CD4-positive, alpha-beta memory T cell (primary cell): Measurements from ENCODE around the gene UTP15. TPM values are rescaled to one million over a fixed set of nuclear protein-coding genes. Genes with fewer than 3 reads are reported as not detected.

Source experiments
- CTCF ChIA-PET: fragments of 350-600 bp; sonication (Branson Sonifier 250); formaldehyde crosslinking; loops from one replicate; lab custom pipeline; 2021; ENCODE audit warnings: inconsistent platforms; ENCODE audit not compliant: partially characterized antibody; lab: Charles Lee
- POLR2A ChIA-PET: fragments of 350-600 bp; sonication (Branson Sonifier 250); formaldehyde crosslinking; loops from one replicate; lab custom pipeline; 2021; ENCODE audit not compliant: partially characterized antibody; lab: Charles Lee
- DNase-seq, 5 donors: peaks; one replicate each; pipeline versions ENCODE4 v3.0.0 to v3.0.0-alpha.2; 2020 to 2022; ENCODE audit warnings: mixed read lengths in 1 of 5
- H3K27ac ChIP-seq: one replicate; pipeline ENCODE4 v1.7.0; 2013; ENCODE audit warnings: low read depth, low read length
- H3K27me3 ChIP-seq: 2 replicates; pipeline ENCODE4 v1.7.0; 2013; ENCODE audit warnings: mild to moderate bottlenecking, low read length, moderate library complexity; ENCODE audit not compliant: insufficient read depth
- H3K36me3 ChIP-seq: 2 replicates; pipeline ENCODE4 v1.7.0; 2013; ENCODE audit warnings: mild to moderate bottlenecking, low read length, moderate library complexity; ENCODE audit not compliant: insufficient read depth
- H3K4me1 ChIP-seq: 2 replicates; pipeline ENCODE4 v1.7.0; 2013; ENCODE audit warnings: mild to moderate bottlenecking, low read length, moderate library complexity; ENCODE audit not compliant: insufficient read depth
- H3K4me3 ChIP-seq, 2 donors: one replicate each; pipeline ENCODE4 v1.7.0; 2013; ENCODE audit warnings: low read length in 2 of 2, mild to moderate bottlenecking in 1 of 2
- H3K9me3 ChIP-seq, 2 donors: one replicate each; pipeline ENCODE4 v1.7.0; 2013; ENCODE audit warnings: low read length in 2 of 2, control low read depth in 1 of 2; ENCODE audit not compliant: control insufficient read depth in 1 of 2
- H3K27ac Mint-ChIP-seq, 7 donors: one replicate each; pipeline ENCODE4 v1.8.0; 2020 to 2021; ENCODE audit warnings: mixed read lengths in 7 of 7, mild to moderate bottlenecking in 6 of 7, inconsistent platforms in 3 of 7, moderate library complexity in 3 of 7
- H3K27me3 Mint-ChIP-seq, 2 donors: one replicate each; pipeline ENCODE4 v1.8.0; 2020 to 2021; ENCODE audit warnings: mixed read lengths in 2 of 2
- H3K36me3 Mint-ChIP-seq, 2 donors: one replicate each; pipeline ENCODE4 v1.8.0; 2020 to 2021; ENCODE audit warnings: mixed read lengths in 2 of 2, inconsistent platforms in 1 of 2, mild to moderate bottlenecking in 1 of 2
- H3K4me1 Mint-ChIP-seq, 4 donors: one replicate each; pipeline ENCODE4 v1.8.0; 2020 to 2021; ENCODE audit warnings: mixed read lengths in 4 of 4, mild to moderate bottlenecking in 1 of 4
- H3K4me3 Mint-ChIP-seq, 8 donors: one replicate each; pipeline ENCODE4 v1.8.0; 2020 to 2021; ENCODE audit warnings: mixed read lengths in 8 of 8, mild to moderate bottlenecking in 7 of 8, moderate library complexity in 6 of 8, inconsistent platforms in 3 of 8
- H3K9me3 Mint-ChIP-seq, 8 donors: one replicate each; pipeline ENCODE4 v1.8.0; 2020 to 2021; ENCODE audit warnings: mixed read lengths in 8 of 8, mild to moderate bottlenecking in 5 of 8, inconsistent platforms in 3 of 8, moderate library complexity in 1 of 8
- intact Hi-C: fragments of 100-400 bp; cut with micrococcal nuclease; formaldehyde crosslinking; loops from one replicate; pipeline ENCODE4 v1.15.1; 2023
- polyA plus RNA-seq, 2 donors: library from polyadenylated mRNA; unstranded; fragments of 300-500 nt; fragmentation: Illumina TruSeq; gene quantifications; one replicate each; pipeline ENCODE4 v1.2.3, GENCODE V29; 2021
- total RNA-seq, 2 experiments: library from RNA; stranded (reverse); gene quantifications; one replicate each; pipeline ENCODE4 v1.2.3, GENCODE V29; 2021

UTP15 gene
- total and polyA plus RNA-seq, 4 experiments from 2014 or later, result 5.0 to 22.7 (median 17.7) TPM

DNA sequence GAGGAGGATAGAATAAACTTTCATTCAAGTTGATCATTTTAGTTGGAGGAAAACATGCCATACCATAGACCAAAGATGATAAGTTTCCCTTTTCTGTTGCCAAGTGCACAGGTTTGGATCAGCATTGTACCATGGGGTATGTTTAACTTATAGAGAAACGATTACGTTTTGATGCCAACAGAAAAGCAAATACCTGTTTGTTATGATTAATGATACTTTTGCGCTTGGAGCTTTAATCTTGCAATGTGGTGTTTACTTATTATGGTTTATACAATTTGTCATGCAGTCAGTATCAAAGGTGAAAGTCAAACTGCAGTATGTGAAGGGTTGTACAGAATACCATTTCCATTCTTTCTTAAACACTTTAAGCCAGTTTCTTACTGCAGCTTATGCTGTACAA, 47.3 kb downstream of the UTP15 start:
- no peak for DNase-seq
- intact Hi-C loops, result no loop called here
- no peaks in the 10 kb centered on the region for H3K9me3 ChIP-seq
- no peaks in the 10 kb centered on the region for H3K4me1 Mint-ChIP-seq
- ChIA-PET POLR2A (no interaction called here), CTCF (no interaction called here)
- H3K4me3 ChIP-seq, result no peak overlapping the region
- no peaks in the 10 kb centered on the region for H3K36me3 ChIP-seq
- H3K36me3 Mint-ChIP-seq, result no peaks in the 10 kb centered on the region
- H3K27ac Mint-ChIP-seq, result no peak overlapping the region
- peaks cover 0 to 2% (median 0%) of the 10 kb centered on the region in 8 donors for H3K9me3 Mint-ChIP-seq
- peaks cover 2% of the 10 kb centered on the region for H3K27me3 ChIP-seq
- no peak overlapping the region for H3K27ac ChIP-seq
- peaks cover 13 to 16% of the 10 kb centered on the region in 2 donors for H3K27me3 Mint-ChIP-seq
- H3K4me1 ChIP-seq, result no peaks in the 10 kb centered on the region
- H3K4me3 Mint-ChIP-seq, result no peak overlapping the region

DNA sequence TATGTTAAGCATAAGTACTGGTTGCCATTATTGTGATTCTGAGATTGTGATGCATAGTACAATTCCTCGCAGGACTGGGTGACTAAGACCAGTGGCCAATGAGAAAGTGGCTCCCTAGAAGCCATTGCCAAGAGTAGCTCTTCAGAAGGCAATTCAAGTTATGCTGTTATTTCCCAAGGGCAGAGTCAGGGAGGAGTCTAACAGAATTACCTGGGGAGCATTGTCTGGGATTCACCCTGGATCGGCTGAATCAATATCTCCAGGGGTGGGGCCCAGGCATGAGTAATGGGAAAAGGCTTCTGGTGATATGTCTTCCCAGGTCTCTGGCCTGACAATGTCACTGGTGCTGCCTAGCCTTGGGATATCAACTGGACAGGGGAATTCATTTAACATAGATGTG, 49.5 kb downstream of the UTP15 start:
- Mint-ChIP-seq H3K36me3 (no peaks in the 10 kb centered on the region), H3K9me3 (peaks cover 0 to 2% (median 0%) of the 10 kb centered on the region in 8 donors), H3K4me1 (no peaks in the 10 kb centered on the region), H3K27ac (no peak overlapping the region), H3K27me3 (peaks cover 15 to 16% of the 10 kb centered on the region in 2 donors), H3K4me3 (no peak overlapping the region)
- Histone ChIP-seq H3K4me1 (no peaks in the 10 kb centered on the region), H3K27me3 (peaks cover 2% of the 10 kb centered on the region), H3K9me3 (no peaks in the 10 kb centered on the region), H3K27ac (no peak overlapping the region), H3K36me3 (no peaks in the 10 kb centered on the region), H3K4me3 (no peak overlapping the region)
- intact Hi-C loops, result no loop called here
- no peak for DNase-seq
- POLR2A ChIA-PET, result no interaction called here
- CTCF ChIA-PET, result no interaction called here

DNA sequence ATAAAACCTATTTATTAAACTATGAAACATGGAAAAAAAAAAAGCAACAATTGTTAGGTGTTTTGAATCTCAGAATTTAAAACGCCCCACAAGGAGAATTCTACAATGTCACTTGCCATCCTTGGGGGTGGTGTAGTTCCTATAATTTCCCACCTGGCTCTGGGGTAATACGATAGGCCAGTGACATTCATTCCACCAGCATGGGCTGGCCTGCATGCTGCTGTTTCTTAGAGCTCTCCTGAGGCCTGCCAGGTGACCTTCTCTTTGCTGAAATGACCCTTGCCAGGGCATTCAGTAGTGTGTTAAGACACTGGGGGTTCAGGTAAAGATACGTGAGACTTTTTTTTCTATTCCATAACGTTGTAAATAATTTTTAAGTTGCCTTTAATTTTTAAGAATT, 50.4 kb downstream of the UTP15 start:
- ChIA-PET POLR2A (no interaction called here), CTCF (interaction anchor here (2.5 kb wide), 1 partner anchor 24 kb away, joined by 8 read pairs; no protein-coding TSS in a partner anchor)
- Histone ChIP-seq H3K36me3 (no peaks in the 10 kb centered on the region), H3K9me3 (no peaks in the 10 kb centered on the region), H3K27me3 (peaks cover 2% of the 10 kb centered on the region), H3K4me3 (no peak overlapping the region), H3K4me1 (no peaks in the 10 kb centered on the region), H3K27ac (no peak overlapping the region)
- no peak for DNase-seq
- Mint-ChIP-seq H3K9me3 (peaks cover 0 to 2% (median 0%) of the 10 kb centered on the region in 8 donors), H3K27ac (no peak overlapping the region), H3K27me3 (peaks cover 9 to 16% of the 10 kb centered on the region in 2 donors), H3K4me1 (no peaks in the 10 kb centered on the region), H3K4me3 (no peak overlapping the region), H3K36me3 (no peaks in the 10 kb centered on the region)
- intact Hi-C loops, result no loop called here

DNA sequence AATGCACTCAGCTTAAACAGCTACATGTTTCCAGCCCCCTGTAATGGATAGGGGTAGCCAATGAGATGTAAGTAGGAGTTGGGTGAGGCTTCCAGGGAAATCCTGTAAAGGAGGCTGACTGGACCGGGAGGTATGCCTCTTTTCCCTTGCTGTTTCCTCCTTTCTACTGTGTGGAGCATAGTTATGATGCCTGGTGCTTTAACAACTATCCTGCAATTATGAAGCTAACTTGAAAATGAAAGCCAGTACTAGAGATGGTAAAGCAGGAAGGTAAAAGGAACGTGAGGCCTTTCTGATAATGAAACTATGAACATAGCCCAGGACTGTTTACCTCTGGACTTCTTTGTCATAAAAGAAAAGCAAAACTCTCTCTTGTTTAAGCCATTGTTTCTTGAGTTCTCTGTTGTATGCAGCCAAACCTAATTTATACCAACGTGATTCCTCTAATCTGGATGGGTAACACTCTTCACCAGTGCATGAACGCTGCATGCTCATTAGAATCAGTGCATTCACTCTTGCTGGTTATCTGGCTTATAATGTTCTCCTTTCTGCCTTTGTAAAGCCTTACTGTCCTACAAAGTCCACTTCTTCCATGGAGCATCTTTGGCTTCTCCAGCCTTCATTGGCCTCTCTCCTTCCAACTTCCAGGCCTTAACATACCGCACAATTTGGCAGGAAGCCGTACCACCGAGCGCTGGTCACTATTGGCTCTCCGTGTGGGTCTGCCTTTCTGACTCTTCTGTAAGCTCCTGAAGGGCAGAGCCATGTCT, 52.2 kb downstream of the UTP15 start:
- Histone ChIP-seq H3K27ac (no peak overlapping the region), H3K9me3 (no peaks in the 10 kb centered on the region), H3K27me3 (no peaks in the 10 kb centered on the region), H3K4me1 (no peaks in the 10 kb centered on the region), H3K36me3 (no peaks in the 10 kb centered on the region), H3K4me3 (no peak overlapping the region)
- Mint-ChIP-seq H3K27ac (no peak overlapping the region), H3K4me1 (no peaks in the 10 kb centered on the region), H3K27me3 (peaks cover 9 to 13% of the 10 kb centered on the region in 2 donors), H3K4me3 (no peak overlapping the region), H3K36me3 (no peaks in the 10 kb centered on the region), H3K9me3 (peaks cover 0 to 2% (median 0%) of the 10 kb centered on the region in 8 donors)
- ChIA-PET POLR2A (no interaction called here), CTCF (interaction anchor here (2.5 kb wide), 1 partner anchor 26 kb away, joined by 8 read pairs; no protein-coding TSS in a partner anchor)
- intact Hi-C loops, result no loop called here
- no peak for DNase-seq

DNA sequence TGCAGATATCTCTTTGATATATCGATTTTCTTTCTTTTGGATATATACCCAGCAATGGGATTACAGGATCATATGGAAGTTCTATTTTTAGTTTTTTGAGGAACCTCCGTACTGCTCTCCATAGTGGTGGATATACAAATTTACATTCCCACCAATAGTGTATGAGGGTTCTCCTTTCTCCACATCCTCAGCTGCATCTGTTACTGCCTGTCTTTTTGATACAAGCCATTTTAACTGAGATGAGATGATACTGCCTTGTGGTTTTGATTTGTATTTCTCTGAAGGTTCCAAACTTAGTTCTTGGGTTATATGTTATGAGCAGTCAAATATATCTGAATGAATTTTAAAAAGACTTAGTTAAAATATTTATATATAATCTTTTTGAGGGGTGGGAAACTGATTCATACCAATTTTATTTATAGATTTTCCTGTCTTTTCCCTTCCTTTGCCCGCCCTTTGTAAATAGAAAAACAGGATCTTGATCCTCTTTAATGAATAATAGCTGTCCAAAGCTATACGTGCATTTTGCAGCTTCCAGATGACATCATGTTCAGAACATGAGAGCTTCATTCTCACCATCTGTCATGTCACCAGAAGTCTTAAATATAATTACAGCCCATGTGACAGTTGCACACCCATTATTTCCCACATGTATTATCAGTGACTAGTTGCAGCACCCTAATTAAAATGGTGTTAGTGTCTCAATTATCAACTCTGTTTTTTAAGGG, 54.2 kb downstream of the UTP15 start:
- no peak overlapping the region for H3K4me3 Mint-ChIP-seq
- H3K36me3 Mint-ChIP-seq, result no peaks in the 10 kb centered on the region

DNA sequence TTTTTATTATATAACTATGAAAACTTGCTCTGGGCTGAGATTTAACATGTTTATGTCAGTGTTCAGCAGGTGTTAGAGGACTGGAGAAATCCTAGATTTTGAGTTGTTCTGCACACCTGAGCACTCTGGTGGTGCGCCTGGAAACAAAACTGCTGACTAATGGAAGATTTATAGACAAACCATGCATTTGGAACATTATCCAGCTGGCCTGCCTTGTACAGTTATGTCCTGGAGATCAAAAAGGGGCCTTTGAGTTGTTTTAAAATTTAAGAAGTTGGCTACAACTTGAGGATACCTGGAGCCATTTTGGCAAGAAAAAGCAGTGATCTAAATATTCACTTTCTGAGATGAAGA, 54.8 kb downstream of the UTP15 start:
- H3K27ac ChIP-seq, result no peak overlapping the region
- POLR2A ChIA-PET, result no interaction called here
- intact Hi-C loops, result no loop called here
- H3K27me3 ChIP-seq, result no peaks in the 10 kb centered on the region
- H3K4me3 ChIP-seq, result no peak overlapping the region
- Mint-ChIP-seq H3K9me3 (peaks cover 0 to 2% (median 0%) of the 10 kb centered on the region in 8 donors), H3K4me1 (peaks cover 0 to 2% (median 1%) of the 10 kb centered on the region in 4 donors), H3K27me3 (peaks cover 18 to 19% of the 10 kb centered on the region in 2 donors), H3K27ac (no peak overlapping the region), H3K36me3 (no peaks in the 10 kb centered on the region), H3K4me3 (no peak overlapping the region)
- no peaks in the 10 kb centered on the region for H3K9me3 ChIP-seq
- CTCF ChIA-PET, result interaction anchor here (0.8 kb wide), 1 partner anchor 23 kb away, joined by 3 read pairs; no protein-coding TSS in a partner anchor
- H3K4me1 ChIP-seq, result no peaks in the 10 kb centered on the region
- no peak for DNase-seq
- H3K36me3 ChIP-seq, result no peaks in the 10 kb centered on the region

More for the DNA sequence above, 54.2 kb downstream of the UTP15 start:
- Histone ChIP-seq H3K4me3 (no peak overlapping the region), H3K36me3 (no peaks in the 10 kb centered on the region), H3K27ac (no peak overlapping the region), H3K9me3 (no peaks in the 10 kb centered on the region), H3K27me3 (no peaks in the 10 kb centered on the region), H3K4me1 (no peaks in the 10 kb centered on the region)
- H3K27ac Mint-ChIP-seq, result no peak overlapping the region
- ChIA-PET POLR2A (no interaction called here), CTCF (interaction anchor here (0.8 kb wide), 1 partner anchor 22 kb away, joined by 3 read pairs; no protein-coding TSS in a partner anchor)
- no peak for DNase-seq
- H3K27me3 Mint-ChIP-seq, result peaks cover 15 to 16% of the 10 kb centered on the region in 2 donors
- peaks cover 0 to 2% (median 0%) of the 10 kb centered on the region in 8 donors for H3K9me3 Mint-ChIP-seq
- intact Hi-C loops, result no loop called here
- H3K4me1 Mint-ChIP-seq, result no peaks in the 10 kb centered on the region

DNA sequence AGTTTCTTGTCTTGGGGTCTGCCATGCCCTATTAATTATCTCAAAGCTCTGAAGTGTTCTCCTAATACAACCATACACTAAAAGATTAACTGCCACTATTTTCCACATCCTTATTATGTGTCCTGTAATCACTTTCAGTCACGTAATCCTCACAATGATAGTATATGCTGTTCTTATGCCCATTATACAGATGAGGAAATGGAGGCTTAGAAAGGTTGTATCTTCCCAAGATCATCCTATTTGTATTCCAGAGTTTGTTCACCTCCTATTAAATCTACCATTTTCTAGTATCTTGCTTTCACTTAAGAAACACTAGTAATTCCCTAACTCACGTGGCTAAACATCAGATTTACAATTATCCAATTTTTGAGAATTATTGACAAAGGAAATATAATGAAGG, 57.5 kb downstream of the UTP15 start:
- ChIA-PET POLR2A (no interaction called here), CTCF (no interaction called here)
- H3K36me3 Mint-ChIP-seq, result no peaks in the 10 kb centered on the region
- no peaks in the 10 kb centered on the region for H3K9me3 Mint-ChIP-seq
- no peaks in the 10 kb centered on the region for H3K27me3 ChIP-seq
- H3K4me1 ChIP-seq, result peaks cover 5% of the 10 kb centered on the region
- no peak overlapping the region for H3K4me3 ChIP-seq
- no peak overlapping the region for H3K27ac Mint-ChIP-seq
- intact Hi-C loops, result no loop called here
- H3K27ac ChIP-seq, result no peak overlapping the region
- H3K36me3 ChIP-seq, result no peaks in the 10 kb centered on the region
- no peaks in the 10 kb centered on the region for H3K9me3 ChIP-seq
- H3K4me3 Mint-ChIP-seq, result no peak overlapping the region
- peaks cover 3 to 12% (median 3%) of the 10 kb centered on the region in 4 donors for H3K4me1 Mint-ChIP-seq
- H3K27me3 Mint-ChIP-seq, result peaks cover 26 to 28% of the 10 kb centered on the region in 2 donors
- no peak for DNase-seq
